Muscle of leg (tissue), 11 donors: ENCODE data around the gene ICA1. TPM values are rescaled to one million over a fixed set of nuclear protein-coding genes. Genes with fewer than 3 reads are reported as not detected.

Experiments
- DNase-seq: peaks from one replicate; pipeline ENCODE4 v3.0.0; 2013
- H3K27ac ChIP-seq: one replicate; pipeline ENCODE4 v1.5.1; 2013; ENCODE audit warnings: mild to moderate bottlenecking, low read length, control low read depth
- H3K27me3 ChIP-seq: one replicate; pipeline ENCODE4 v1.6.1; 2013; ENCODE audit warnings: low read length; ENCODE audit not compliant: control insufficient read depth, insufficient read depth
- H3K36me3 ChIP-seq: one replicate; pipeline ENCODE4 v1.6.1; 2013; ENCODE audit warnings: low read length; ENCODE audit not compliant: control insufficient read depth, insufficient read depth
- H3K4me1 ChIP-seq: one replicate; pipeline ENCODE4 v1.6.1; 2013; ENCODE audit warnings: low read length; ENCODE audit not compliant: control insufficient read depth, insufficient read depth
- H3K4me3 ChIP-seq: one replicate; pipeline ENCODE4 v1.5.1; 2013; ENCODE audit warnings: low read length, control low read depth
- H3K9me3 ChIP-seq: replicated peaks from 2 replicates; pipeline ENCODE4 v1.6.1; 2013; ENCODE audit warnings: low read depth, low read length; ENCODE audit not compliant: control insufficient read depth
- WGBS: methylation state at CpG from one replicate; pipeline ENCODE4 v1.1.5; 2013; ENCODE audit warnings: missing lambda C conversion rate; ENCODE audit not compliant: insufficient coverage; 5-methylcytosine and 5-hydroxymethylcytosine counted together
- polyA plus RNA-seq, 8 donors: library from polyadenylated mRNA; unstranded; fragments of 120-200 nt; gene quantifications; one replicate each; pipeline versions ENCODE4 v1.2.1 to v1.2.3, GENCODE V29; 2013; ENCODE audit warnings: inconsistent platforms in 1 of 8, low replicate concordance in 1 of 8; ENCODE audit not compliant: insufficient read length in 8 of 8, insufficient read depth in 1 of 8
- total RNA-seq: library from RNA; stranded (reverse); fragments of 120-200 nt; gene quantifications from one replicate; pipeline ENCODE4 v1.2.4, GENCODE V29; 2013

ICA1 gene
- total and polyA plus RNA-seq, 9 donors, result 3.6 to 10.9 (median 4.6) TPM

DNA sequence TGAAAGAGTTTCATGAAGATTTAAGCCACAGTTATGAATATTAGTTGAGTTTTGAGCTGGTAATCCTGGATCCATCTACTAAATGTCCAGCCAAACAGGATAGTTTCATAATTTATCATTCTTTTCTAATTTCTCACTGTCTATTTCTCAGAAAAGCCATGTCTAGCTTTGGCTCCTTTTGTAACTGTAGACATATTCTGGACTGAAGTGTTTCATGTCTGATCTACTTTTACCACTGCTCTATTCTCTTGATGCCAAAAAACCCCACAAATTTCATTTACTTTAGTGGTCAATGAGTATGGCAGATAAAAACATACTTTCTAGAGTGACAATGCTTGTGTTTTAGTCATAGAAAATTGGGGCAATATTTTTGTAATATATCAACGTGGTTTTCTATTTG lies 61.2 kb downstream of the ICA1 start:
- Histone ChIP-seq H3K27me3 (no peaks in the 10 kb centered on the region), H3K4me3 (no peak overlapping the region), H3K9me3 (no peaks in the 10 kb centered on the region), H3K36me3 (no peaks in the 10 kb centered on the region), H3K4me1 (no peaks in the 10 kb centered on the region), H3K27ac (no peak overlapping the region)
- no CpG with 5 or more reads among the region's 1 CpG for WGBS
- no peak for DNase-seq

GRCh38 chr7:8200316-8200715 lies 61.7 kb downstream of the ICA1 start:
- no peak for DNase-seq
- H3K27me3 ChIP-seq, result no peaks in the 10 kb centered on the region
- 86% methylated on average over 2 of the region's 4 CpGs for WGBS
- no peaks in the 10 kb centered on the region for H3K4me1 ChIP-seq
- no peaks in the 10 kb centered on the region for H3K36me3 ChIP-seq
- H3K27ac ChIP-seq, result no peak overlapping the region
- H3K9me3 ChIP-seq, result no peaks in the 10 kb centered on the region
- H3K4me3 ChIP-seq, result no peak overlapping the region

DNA sequence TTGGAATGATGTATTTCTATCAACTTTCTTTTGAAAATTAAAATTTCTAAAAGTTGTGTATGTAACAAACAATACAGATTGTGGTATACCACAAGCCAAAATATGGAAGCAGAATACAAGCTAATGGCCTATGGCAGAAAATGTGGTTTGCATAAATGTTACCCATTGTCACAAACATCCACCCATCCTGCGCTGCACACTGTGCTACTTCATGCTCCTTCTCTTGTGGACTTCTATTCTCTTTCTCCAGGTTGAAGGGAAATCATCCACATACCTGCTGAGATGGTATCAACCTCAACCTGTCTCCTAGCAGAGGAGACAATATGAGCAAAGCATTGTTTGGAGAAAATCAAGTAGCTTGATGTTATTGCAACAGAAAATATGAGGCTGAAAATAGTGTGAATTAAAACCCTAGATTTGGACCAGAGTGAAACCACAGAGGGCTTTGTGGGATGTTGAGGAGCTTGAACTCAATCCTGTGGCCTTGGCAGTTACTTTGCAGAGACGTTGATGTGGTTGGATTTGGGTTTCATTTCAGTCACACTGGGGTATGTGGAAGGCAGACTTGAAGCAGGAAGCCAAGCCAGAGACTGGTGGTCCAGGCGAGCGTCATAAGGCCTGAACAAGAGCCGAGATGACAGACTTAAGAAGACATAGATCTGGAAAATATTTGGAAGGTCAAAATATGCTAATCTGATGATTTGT lies 63.8 kb downstream of the ICA1 start:
- H3K4me3 ChIP-seq, result no peak overlapping the region
- H3K9me3 ChIP-seq, result no peaks in the 10 kb centered on the region
- no peaks in the 10 kb centered on the region for H3K27me3 ChIP-seq
- H3K27ac ChIP-seq, result no peak overlapping the region
- no peaks in the 10 kb centered on the region for H3K4me1 ChIP-seq
- DNase-seq, result no peak
- 83% methylated on average over 4 of the region's 5 CpGs for WGBS
- no peaks in the 10 kb centered on the region for H3K36me3 ChIP-seq

- Histone ChIP-seq H3K27me3 (no peaks in the 10 kb centered on the region), H3K27ac (no peak overlapping the region), H3K4me1 (peaks cover 2% of the 10 kb centered on the region), H3K4me3 (no peak overlapping the region), H3K9me3 (no peaks in the 10 kb centered on the region), H3K36me3 (no peaks in the 10 kb centered on the region)
- DNase-seq, result no peak
These were observed 69.1 kb downstream of the ICA1 start for GRCh38 chr7:8192897-8193296.

GRCh38 chr7:8190119-8190895 lies 71.7 kb downstream of the ICA1 start:
- H3K27ac ChIP-seq, result no peak overlapping the region
- WGBS, result 40% methylated on average over 1 of the region's 4 CpGs
- no peak overlapping the region for H3K4me3 ChIP-seq
- peaks cover 2% of the 10 kb centered on the region for H3K4me1 ChIP-seq
- no peaks in the 10 kb centered on the region for H3K27me3 ChIP-seq
- DNase-seq, result peak; percentile 84
- no peaks in the 10 kb centered on the region for H3K9me3 ChIP-seq
- no peaks in the 10 kb centered on the region for H3K36me3 ChIP-seq

GRCh38 chr7:8189625-8190024 lies 72.3 kb downstream of the ICA1 start:
- Histone ChIP-seq H3K36me3 (no peaks in the 10 kb centered on the region), H3K4me1 (peaks cover 2% of the 10 kb centered on the region), H3K4me3 (no peak overlapping the region), H3K9me3 (no peaks in the 10 kb centered on the region), H3K27me3 (no peaks in the 10 kb centered on the region), H3K27ac (no peak overlapping the region)
- DNase-seq, result no peak
- 43% methylated on average over 1 of the region's 7 CpGs for WGBS

DNA sequence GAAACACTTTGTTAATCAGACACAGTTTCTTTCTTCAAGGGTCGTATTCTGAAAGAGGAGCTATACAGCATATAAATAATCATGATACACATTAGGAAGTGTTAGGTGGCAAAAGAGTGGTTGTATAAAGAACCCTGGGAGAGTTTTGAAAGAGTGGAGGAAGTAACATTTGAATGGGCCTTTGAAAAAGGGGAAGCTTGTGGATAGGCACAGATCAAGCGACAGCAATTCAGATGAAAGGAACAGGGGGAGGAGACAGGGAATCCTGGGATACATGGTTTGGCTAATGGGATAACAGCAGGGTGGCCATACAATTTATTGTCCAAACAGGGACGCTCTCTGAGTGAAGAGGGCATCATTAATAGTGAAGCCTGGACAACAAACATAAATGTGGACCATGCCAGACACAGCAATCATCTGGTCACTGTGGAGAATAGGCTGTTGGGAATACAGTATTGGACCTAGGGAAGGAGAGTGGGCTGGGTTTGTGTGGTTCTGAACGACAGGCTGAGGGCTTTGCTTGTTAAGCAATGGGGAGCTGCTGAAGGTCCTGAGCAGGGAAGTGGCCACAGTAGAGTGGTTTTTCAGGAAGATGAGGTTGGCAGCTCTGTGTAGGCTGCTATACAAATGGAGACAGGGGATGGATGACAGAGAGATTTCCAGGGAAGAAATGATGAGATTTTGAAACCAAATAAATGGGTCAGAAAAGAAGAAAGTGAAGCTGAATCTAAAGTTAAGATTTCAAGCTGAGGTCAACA lies 75.9 kb downstream of the ICA1 start:
- Histone ChIP-seq H3K27me3 (no peaks in the 10 kb centered on the region), H3K27ac (no peak overlapping the region)

GRCh38 chr7:8184221-8184620 lies 77.7 kb downstream of the ICA1 start:
- Histone ChIP-seq H3K27ac (no peak overlapping the region), H3K27me3 (no peaks in the 10 kb centered on the region), H3K36me3 (no peaks in the 10 kb centered on the region), H3K9me3 (no peaks in the 10 kb centered on the region), H3K4me1 (no peaks in the 10 kb centered on the region), H3K4me3 (no peak overlapping the region)
- no CpG with 5 or more reads among the region's 2 CpGs for WGBS
- DNase-seq, result no peak

More for the DNA sequence above, 75.9 kb downstream of the ICA1 start:
- no peak for DNase-seq
- no peaks in the 10 kb centered on the region for H3K9me3 ChIP-seq
- no peaks in the 10 kb centered on the region for H3K36me3 ChIP-seq
- peaks cover 2% of the 10 kb centered on the region for H3K4me1 ChIP-seq
- WGBS, result 71% methylated on average over 3 of the region's 4 CpGs
- H3K4me3 ChIP-seq, result no peak overlapping the region

DNA sequence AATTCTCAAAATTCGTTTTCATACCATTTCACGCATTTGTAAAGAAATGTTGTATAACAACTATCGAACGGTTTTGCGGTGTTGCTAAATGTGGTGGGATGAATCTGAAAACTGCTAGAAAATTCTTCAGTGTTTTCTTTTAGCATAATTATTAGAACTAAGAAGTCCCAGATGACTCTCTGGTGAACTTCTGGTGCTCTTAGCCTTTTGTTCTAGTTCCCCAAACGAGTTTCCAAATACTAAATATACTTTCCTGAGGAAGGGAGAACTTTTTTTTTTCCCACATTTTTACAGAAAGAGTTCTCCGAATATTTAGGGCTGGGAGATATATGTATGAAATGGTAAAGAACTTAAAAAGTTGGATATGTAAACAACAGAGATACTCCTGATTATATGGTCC lies 82.5 kb downstream of the ICA1 start:
- Histone ChIP-seq H3K4me3 (no peak overlapping the region), H3K4me1 (peaks cover 3% of the 10 kb centered on the region), H3K27me3 (no peaks in the 10 kb centered on the region), H3K27ac (no peak overlapping the region), H3K36me3 (no peaks in the 10 kb centered on the region), H3K9me3 (no peaks in the 10 kb centered on the region)
- peak; percentile 38 for DNase-seq
- no CpG with 5 or more reads among the region's 7 CpGs for WGBS

DNA sequence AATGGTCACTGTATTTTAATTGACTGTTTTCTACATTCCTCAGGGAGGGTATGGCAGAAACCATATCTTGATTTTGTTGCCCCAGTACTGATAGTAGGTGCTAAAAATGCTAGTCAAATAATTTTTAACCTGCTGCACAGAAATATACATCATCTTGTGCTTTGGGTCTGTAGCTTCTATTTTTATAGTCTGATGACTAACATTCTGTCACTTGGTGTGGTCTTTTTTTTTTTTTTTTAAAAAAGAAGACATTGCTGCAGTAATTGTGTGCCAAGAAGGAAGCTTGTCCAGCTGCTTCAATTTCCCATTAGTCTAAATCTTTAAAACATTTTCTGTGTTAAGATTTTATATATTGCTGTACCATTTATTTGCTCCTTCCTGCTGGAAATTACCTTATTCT lies 83.6 kb downstream of the ICA1 start:
- no peaks in the 10 kb centered on the region for H3K27me3 ChIP-seq
- H3K27ac ChIP-seq, result no peak overlapping the region
- no peaks in the 10 kb centered on the region for H3K9me3 ChIP-seq
- H3K4me1 ChIP-seq, result peaks cover 3% of the 10 kb centered on the region
- H3K4me3 ChIP-seq, result no peak overlapping the region
- no peaks in the 10 kb centered on the region for H3K36me3 ChIP-seq
- peak; percentile 26 for DNase-seq
